A673 (cell line): ENCODE data around the gene BCR.

Experiments
- CTCF ChIP-seq: fragments of 300-800, 200-600 bp; sonication (generic); conservative IDR thresholded peaks from 2 replicates; pipeline ENCODE4 v1.5.1; 2017; ENCODE audit warnings: low read depth, mild to moderate bottlenecking, antibody characterized with exemption, low read length, moderate library complexity, mixed read lengths
- EZH2 ChIP-seq: fragments of 200-600 bp; sonication (generic); IDR thresholded peaks from 2 replicates; pipeline ENCODE4 v1.6.1; 2017; ENCODE audit warnings: borderline replicate concordance, low read depth, mild to moderate bottlenecking, mixed read lengths, antibody characterized with exemption, low read length; ENCODE audit not compliant: poor library complexity, severe bottlenecking

DNA sequence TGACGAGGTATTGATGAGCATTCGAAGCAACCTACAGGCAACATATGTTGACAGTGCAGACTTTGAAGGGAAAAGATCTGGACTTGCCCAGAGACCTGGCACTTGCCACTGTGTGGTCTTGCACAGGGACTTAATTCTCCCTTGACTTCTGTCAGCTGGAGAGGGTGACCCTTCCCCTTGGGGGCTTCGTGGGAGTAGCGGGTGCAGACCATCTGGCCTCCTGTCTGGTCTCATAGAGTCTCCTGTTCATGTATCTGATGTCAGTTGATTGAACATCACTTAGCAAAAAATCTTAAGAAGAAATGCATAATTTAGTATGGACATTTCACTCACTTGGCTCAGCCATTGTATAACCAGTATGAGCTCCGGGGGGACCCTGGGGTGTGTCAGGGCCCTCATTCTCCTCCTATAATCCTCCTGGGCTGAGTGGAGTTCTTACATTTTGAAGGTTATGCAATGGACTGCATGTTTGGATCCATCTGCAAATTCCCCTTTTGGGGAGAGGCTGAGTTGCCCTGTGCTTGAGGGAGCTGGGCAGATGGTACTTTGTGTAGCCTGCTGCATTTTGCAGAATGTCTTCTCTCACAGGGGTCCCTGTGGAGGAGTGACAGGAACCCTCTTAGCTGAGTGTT lies 13.0 kb downstream of the BCR start:
- TF ChIP-seq CTCF (no peak), EZH2 (no peak)
